Nephron progenitor cell (in vitro differentiated cells): ENCODE results near the gene RNASEL.

Source experiments
- DNase-seq: peaks from one replicate; pipeline ENCODE4 v3.0.0; 2021
- H3K27ac Mint-ChIP-seq: 2 replicates; pipeline ENCODE4 v1.8.0; 2021; ENCODE audit warnings: mild to moderate bottlenecking, moderate library complexity, mixed read lengths
- H3K27me3 Mint-ChIP-seq: 2 replicates; pipeline ENCODE4 v1.8.0; 2021; ENCODE audit warnings: mild to moderate bottlenecking, low read depth, mixed read lengths; ENCODE audit not compliant: poor library complexity
- H3K36me3 Mint-ChIP-seq: 2 replicates; pipeline ENCODE4 v1.8.0; 2021; ENCODE audit warnings: low read depth, mixed read lengths
- H3K4me1 Mint-ChIP-seq: 2 replicates; pipeline ENCODE4 v1.8.0; 2021; ENCODE audit warnings: mixed read lengths
- H3K4me3 Mint-ChIP-seq: 2 replicates; pipeline ENCODE4 v1.8.0; 2021; ENCODE audit warnings: mild to moderate bottlenecking, moderate library complexity, mixed read lengths
- H3K9me3 Mint-ChIP-seq: 2 replicates; pipeline ENCODE4 v1.8.0; 2021; ENCODE audit warnings: mild to moderate bottlenecking, moderate library complexity, mixed read lengths
- CTCF ChIP-seq: fragments of 200-600 bp; sonication (generic); IDR thresholded peaks from 2 replicates; pipeline ENCODE4 v1.5.0; 2021; ENCODE audit warnings: antibody characterized with exemption

Gene RNASEL

GRCh38 chr1:182561456-182561855 lies 27.6 kb downstream of the RNASEL start:
- Mint-ChIP-seq H3K27me3 (peaks cover 3% of the 10 kb centered on the region), H3K4me3 (no peak overlapping the region), H3K9me3 (peaks cover 4% of the 10 kb centered on the region), H3K4me1 (peaks cover 5% of the 10 kb centered on the region), H3K27ac (no peak overlapping the region), H3K36me3 (no peaks in the 10 kb centered on the region)
- no peak for DNase-seq
- no peak for TF ChIP-seq CTCF

- no peak for TF ChIP-seq CTCF
- H3K36me3 Mint-ChIP-seq, result no peaks in the 10 kb centered on the region
- H3K27ac Mint-ChIP-seq, result no peak overlapping the region
- no peak for DNase-seq
- H3K9me3 Mint-ChIP-seq, result no peaks in the 10 kb centered on the region
- H3K4me3 Mint-ChIP-seq, result no peak overlapping the region
- H3K27me3 Mint-ChIP-seq, result peaks cover 3% of the 10 kb centered on the region
- peaks cover 5% of the 10 kb centered on the region for H3K4me1 Mint-ChIP-seq
Observed at GRCh38 chr1:182560392-182560984, 28.6 kb downstream of the RNASEL start.

GRCh38 chr1:182556279-182556678 lies 32.8 kb downstream of the RNASEL start:
- Mint-ChIP-seq H3K27me3 (peaks cover 3% of the 10 kb centered on the region), H3K4me3 (no peak overlapping the region), H3K4me1 (no peaks in the 10 kb centered on the region), H3K36me3 (no peaks in the 10 kb centered on the region), H3K27ac (no peak overlapping the region), H3K9me3 (peaks cover 10% of the 10 kb centered on the region)
- no peak for DNase-seq
- no peak for TF ChIP-seq CTCF

GRCh38 chr1:182555493-182555892 lies 33.6 kb downstream of the RNASEL start:
- H3K9me3 Mint-ChIP-seq, result peaks cover 10% of the 10 kb centered on the region
- no peak for DNase-seq
- H3K4me3 Mint-ChIP-seq, result no peak overlapping the region
- H3K27me3 Mint-ChIP-seq, result peaks cover 3% of the 10 kb centered on the region
- TF ChIP-seq CTCF, result no peak
- H3K36me3 Mint-ChIP-seq, result no peaks in the 10 kb centered on the region
- H3K27ac Mint-ChIP-seq, result no peak overlapping the region
- H3K4me1 Mint-ChIP-seq, result no peaks in the 10 kb centered on the region

- Mint-ChIP-seq H3K4me1 (no peaks in the 10 kb centered on the region), H3K27me3 (peaks cover 2% of the 10 kb centered on the region), H3K36me3 (no peaks in the 10 kb centered on the region), H3K9me3 (peaks cover 10% of the 10 kb centered on the region), H3K27ac (no peak overlapping the region), H3K4me3 (no peak overlapping the region)
- no peak for TF ChIP-seq CTCF
- DNase-seq, result no peak
Observed at GRCh38 chr1:182552527-182552926, 36.5 kb downstream of the RNASEL start.

GRCh38 chr1:182549811-182550210 lies 39.2 kb downstream of the RNASEL start:
- no peak overlapping the region for H3K27ac Mint-ChIP-seq
- peaks cover 10% of the 10 kb centered on the region for H3K9me3 Mint-ChIP-seq
- peaks cover 9% of the 10 kb centered on the region for H3K27me3 Mint-ChIP-seq
- no peak for DNase-seq
- H3K36me3 Mint-ChIP-seq, result no peaks in the 10 kb centered on the region
- no peak overlapping the region for H3K4me3 Mint-ChIP-seq
- no peaks in the 10 kb centered on the region for H3K4me1 Mint-ChIP-seq
- no peak for TF ChIP-seq CTCF
